Peyer's patch (tissue), 4 donors: ENCODE data around the gene MRAS.

Experiments
- CTCF ChIP-seq, 6 experiments: fragments of 450-650 bp in 4 of 6; fragments of 200-600 bp in 2 of 6; sonication (generic) in 1 of 6; IDR thresholded peaks; one replicate each; pipeline ENCODE4 v1.5.1; 2017 to 2019; ENCODE audit warnings: antibody characterized with exemption in 6 of 6, mild to moderate bottlenecking in 3 of 6, moderate library complexity in 1 of 6
- POLR2A ChIP-seq, 2 donors: fragments of 450-650 bp; IDR thresholded peaks; one replicate each; pipeline ENCODE4 v1.5.1; 2017; ENCODE audit warnings: antibody characterized with exemption in 2 of 2, mild to moderate bottlenecking in 2 of 2, moderate library complexity in 2 of 2

- TF ChIP-seq CTCF (IDR thresholded peaks at IDR 0.05), result no peak
- no peak for TF ChIP-seq POLR2A (IDR thresholded peaks at IDR 0.05)
Measured at GRCh38 chr3:138355071-138355470, 6.7 kb downstream of the MRAS start.
